Non-pigmented ciliary epithelial cell (primary cell): ENCODE results near the gene SLCO1B1.

ENCODE experiments used
- DNase-seq: peaks from one replicate; pipeline ENCODE4 v3.0.0-alpha.2; 2010; ENCODE audit warnings: low read depth

Gene SLCO1B1

DNA sequence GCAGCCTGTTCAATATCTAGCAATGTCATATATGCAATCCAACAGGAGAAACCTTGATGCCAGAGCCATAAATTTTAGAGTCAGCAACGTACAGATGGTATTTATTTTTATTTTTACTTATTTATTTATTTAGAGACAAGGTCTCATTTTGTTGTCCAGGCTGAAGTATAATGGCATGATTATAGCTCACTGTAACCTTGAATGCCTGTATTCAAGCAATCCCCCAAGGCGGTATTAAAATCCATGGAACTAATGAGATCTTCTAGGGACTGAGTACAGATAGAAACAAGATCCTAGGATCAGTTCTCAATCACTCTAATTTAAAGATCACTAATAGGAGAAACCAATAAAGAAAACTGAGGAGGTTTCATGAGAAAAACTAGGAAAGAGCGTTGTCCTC is 89.3 kb downstream of the SLCO1B1 start:
- no peak for DNase-seq

DNA sequence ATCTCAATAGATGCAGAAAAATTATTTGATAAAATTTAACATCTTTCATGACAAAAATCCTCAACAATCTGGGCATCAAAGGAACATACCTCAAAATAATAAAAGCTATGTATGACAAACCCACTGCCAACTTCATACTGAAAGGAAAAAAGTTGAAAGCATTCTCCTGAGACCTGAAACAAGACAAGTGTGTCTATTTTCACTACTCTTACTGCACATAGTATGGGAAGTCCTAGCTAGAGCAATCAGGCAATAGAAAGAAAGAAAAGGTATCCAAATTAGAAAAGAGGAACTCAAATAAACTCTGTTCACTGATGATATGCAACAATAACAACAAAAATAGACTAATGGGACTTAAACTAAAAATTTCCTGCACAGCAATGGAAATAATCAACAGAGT is 90.1 kb downstream of the SLCO1B1 start:
- DNase-seq, result no peak

DNA sequence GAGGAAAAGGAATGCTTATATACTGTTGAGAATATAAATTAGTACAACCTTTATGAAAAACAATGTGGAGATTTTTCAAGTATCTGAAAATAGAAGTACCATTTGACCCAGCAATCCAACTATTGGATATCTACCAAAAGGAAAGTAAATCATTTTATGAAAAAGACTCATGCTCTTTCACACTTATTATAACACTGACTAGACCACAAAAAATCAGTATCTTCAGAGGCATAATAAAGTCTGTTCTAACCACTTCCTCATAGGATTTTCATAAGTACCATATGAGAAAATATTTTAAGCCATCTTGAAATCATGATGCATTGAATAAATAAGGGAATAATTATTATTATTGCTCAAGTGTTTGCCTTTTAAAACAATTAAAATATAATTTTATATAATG is 90.8 kb downstream of the SLCO1B1 start:
- DNase-seq, result no peak

DNA sequence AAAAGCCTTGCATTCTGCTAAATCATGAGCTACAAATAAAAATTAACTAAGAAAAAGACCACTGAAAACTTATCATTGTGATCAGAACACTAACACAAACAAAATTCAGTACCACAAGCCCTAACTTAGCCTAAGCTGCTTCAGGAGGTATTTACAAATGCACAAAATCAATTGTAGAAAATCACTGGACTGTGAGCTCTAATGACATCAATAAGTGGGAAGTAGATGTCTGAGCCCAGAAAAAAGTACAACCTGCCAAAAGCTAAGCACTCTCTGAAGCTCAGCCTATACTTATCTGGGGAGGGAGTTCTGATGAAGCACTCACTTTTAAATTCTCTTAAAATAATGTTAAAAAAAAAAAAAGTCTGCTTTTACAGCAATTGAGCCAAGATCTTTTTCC is 92.9 kb downstream of the SLCO1B1 start:
- no peak for DNase-seq

DNA sequence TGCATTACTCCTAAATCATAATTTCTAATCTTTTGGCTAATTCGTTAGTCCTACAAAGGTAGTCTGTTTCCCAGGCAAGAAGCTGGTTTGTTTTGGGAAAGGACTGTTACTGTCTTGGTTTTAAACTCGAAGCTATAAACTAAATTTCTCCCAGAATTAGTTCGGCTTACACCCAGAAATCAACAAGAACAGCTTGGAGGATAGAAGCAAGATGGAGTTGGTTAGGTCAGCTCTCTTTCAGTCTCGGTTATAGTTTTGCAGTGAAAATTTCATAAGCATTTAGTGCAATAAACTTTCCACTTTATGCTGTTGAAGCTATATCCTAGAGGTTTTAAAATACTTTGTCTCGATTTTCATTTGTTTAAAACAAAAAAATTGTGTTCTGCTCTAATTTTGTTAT is 103.4 kb downstream of the SLCO1B1 start:
- DNase-seq, result no peak

DNA sequence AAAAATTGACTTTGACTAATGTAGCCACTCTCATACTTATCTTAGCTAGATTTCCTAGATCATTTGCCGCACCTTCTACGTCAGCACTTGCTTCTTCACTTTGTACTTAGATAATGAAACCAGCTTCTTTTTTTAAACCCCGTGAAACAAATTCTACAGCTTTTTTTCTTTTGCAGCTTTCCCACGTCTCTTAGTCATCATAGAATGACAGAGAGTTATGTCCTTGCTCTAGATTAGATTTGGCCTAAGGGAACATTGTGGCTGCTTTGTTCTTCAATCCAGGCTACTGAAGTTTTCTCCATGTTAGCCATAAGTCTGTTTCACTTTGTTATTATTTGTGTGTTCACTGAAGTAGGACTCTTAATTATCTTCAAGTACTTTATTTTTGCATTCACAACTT is 108.9 kb downstream of the SLCO1B1 start:
- DNase-seq, result no peak

DNA sequence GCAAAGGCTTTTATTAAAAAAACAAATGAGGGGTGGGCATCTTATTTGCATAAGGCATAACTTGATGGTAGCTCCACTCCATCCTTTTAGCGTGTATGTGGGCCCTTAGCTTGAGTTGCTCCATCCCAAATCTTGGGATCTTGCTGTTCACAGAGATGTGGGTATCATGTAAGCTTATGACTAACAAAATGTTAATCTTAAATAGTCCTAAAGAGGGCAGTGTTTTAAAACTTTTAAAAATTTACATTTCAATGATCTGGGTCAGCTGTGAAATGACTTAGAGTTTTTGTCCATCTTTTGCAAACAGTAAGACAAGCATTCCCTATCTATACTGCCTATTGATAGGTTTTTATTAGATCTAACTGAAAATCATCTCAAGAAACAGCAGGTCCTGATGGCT is 117.7 kb downstream of the SLCO1B1 start:
- no peak for DNase-seq

DNA sequence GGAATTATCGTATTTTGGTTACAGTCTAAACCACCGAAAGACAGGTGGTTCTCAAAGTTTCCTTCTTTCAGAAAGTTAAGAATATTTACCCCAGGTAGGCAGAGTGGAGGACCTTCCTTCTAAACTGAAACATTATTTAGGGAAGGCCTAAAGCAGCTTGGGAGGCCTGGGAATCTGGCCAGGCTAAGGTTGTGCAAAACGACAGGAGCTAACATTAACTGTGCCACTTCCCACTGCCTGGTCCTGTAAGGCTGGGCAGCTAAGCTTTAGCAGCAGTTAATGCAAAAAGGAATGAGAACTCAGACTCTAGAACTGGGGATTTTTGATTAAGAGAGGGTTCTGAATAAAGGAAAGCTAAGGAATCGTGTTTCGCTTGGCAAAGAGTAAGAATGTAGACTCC is 121.1 kb downstream of the SLCO1B1 start:
- no peak for DNase-seq

DNA sequence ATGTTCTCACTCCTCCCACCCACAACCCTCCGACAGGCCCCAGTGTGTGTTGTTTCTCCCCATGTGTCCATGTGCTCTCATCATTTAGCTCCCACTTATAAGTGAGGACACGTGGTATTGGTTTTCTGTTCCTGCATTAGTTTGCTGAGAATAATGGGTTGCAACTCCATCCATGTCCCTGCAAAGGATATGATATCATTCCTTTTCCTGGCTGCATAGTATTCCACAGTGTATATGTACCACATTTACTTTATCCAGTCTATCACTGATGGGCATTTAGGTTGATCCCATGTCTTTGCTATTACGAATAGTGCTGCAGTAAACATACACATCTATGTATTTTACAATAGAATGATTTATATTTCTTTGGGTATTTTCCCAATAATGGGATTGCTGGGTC is 126.2 kb downstream of the SLCO1B1 start:
- DNase-seq, result no peak

DNA sequence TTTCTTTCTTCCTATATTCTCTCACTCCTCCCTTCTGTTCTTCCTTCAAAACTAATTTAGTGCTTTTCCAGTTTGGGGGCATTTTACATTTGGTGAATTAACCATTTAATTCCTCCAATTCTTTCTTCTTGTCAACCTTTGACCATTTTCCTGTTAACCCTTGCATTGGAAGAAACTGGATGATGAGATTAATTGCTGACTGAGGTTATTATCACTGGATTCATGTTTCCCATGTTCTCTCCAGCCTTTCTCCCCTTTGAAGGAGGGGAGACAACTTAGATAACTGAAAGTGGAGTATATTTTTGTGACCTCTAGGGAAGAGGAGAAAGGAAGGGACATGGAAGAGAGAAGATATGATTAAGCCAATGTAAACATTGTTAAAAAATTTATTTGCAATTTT is 133.2 kb downstream of the SLCO1B1 start:
- no peak for DNase-seq

DNA sequence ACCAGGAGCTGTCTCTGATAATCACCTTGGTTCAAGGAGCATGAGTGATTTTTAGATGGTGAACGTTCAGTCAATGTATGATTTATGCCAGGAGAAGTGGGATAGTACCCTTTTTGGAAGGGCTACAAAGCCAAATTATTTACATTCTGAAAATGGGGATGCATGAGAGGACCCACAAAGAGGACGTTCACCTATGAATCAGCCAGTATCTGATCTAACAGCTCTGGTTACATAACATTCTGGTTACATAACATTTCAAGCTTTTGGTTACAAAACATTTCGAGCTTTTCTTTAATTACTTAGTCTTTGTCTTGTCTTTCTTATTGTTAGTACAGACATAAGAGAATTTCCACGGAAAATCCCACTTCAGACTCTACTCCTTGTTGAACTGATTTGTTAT is 134.9 kb downstream of the SLCO1B1 start:
- DNase-seq, result no peak

DNA sequence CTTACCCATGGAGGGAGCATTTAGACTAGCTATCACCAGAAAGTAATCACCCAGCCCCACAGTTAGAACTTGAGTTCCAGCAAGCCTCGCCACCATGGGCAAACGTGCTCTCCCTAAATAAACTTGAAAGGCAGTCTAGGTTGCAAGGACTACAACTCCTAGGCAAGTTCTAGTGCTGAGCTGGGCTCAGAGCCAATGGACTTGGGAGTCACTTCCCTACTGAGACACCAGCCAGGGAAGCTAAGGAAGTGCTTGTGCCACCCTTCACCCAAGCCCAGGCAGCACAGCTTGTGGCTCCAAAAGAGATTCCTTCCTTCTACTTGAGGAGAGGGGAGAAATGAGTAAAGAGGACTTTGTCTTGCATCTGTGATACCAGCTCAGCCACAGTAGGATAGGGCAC is 145.8 kb downstream of the SLCO1B1 start:
- DNase-seq, result no peak
